HG03432 (cell line): Measurements from ENCODE around the gene PER1.
"Not testable (repeated sequence)": the region's sequence is repeated elsewhere in the genome, so short reads cannot be mapped to it uniquely, and the experiment has no call there.

ENCODE experiments used
- ATAC-seq: cut with Tn5 transposase; IDR thresholded peaks from one replicate; pipeline ENCODE4 v1.9.1; 2021; ENCODE audit warnings: mild to moderate bottlenecking, moderate library complexity; ENCODE audit not compliant: unreplicated experiment

PER1 gene

DNA sequence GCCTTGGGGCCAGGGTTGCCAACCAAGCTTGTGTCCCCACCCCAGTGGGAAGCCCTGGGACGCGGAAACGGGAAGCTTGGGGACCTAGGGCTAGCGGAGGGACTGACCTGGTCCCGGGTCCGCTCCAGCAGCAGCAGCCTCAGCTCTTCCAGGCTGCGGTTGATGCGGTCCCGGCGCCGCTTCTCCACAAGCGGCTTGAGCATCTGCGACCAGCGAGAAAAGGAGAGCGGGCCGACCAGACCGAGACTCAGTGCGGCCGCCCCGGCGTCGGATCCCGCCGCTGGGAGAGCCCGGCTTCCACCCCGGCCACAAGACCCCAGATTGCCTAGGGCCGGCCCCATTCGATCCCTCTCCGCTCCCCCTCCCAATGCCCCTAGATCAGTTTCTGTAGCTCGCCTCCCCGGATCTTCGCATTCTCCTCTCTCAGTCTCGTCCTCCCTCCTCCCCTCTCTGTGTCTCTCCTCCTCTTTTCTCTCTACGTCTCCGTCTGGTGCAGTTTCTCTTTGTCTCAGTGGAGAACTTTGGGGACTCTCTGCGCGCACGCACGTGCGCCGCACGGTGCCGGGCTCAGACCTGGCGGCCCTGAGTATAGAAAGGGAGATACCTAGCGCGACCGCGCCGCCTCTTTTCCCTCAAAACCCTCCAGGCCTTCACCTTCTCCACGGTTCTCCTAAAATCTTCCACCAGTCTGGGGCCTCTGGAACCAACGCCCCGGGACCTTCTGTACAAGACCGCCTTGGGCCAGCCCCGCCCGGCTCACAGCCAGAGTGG is 29.1 kb downstream of the PER1 start:
- ATAC-seq, result no peak

DNA sequence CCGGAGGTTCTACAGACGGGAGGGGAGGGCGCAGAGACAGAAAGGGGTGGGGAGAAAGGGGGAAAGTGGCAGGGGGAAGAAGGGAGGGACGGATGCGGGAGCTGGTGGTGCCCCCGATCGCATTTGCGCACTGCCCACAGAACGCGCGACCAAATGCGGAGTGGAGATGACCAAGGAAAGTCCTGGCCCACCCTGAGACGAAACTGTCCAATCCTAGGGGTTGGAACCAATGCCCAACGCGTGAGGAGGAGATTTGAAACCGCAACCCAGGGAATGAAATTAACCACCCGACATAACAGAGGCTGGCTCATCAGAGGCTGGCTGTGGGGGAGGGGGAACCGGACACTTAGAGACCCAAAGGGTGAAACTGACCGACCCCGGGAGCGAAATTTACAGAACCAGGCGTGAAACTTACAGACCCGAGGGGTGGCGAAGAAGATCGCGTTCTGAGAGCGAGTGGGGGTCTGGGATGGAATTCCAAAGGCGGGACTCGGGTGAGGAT is 29.7 kb downstream of the PER1 start:
- no peak for ATAC-seq

- peak; percentile 33 for ATAC-seq
Measured at GRCh38 chr17:8121681-8122421, 30.4 kb downstream of the PER1 start.

DNA sequence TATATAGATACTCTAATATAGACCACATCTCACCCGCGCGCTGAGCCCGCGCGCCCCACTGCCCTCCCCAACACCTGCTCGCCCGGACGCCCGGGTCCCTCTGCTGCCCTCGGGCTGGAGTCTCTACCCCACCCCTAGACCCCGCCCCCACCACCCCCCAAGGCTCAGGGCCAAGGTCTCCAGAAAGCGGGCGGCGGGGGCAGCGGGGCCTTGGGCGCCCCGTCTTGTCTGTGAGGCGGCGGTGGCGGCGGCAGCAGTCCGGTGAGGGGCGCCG is 30.9 kb downstream of the PER1 start:
- ATAC-seq, result no peak

- no peak for ATAC-seq
Measured at GRCh38 chr17:8120520-8121406, 31.4 kb downstream of the PER1 start.

DNA sequence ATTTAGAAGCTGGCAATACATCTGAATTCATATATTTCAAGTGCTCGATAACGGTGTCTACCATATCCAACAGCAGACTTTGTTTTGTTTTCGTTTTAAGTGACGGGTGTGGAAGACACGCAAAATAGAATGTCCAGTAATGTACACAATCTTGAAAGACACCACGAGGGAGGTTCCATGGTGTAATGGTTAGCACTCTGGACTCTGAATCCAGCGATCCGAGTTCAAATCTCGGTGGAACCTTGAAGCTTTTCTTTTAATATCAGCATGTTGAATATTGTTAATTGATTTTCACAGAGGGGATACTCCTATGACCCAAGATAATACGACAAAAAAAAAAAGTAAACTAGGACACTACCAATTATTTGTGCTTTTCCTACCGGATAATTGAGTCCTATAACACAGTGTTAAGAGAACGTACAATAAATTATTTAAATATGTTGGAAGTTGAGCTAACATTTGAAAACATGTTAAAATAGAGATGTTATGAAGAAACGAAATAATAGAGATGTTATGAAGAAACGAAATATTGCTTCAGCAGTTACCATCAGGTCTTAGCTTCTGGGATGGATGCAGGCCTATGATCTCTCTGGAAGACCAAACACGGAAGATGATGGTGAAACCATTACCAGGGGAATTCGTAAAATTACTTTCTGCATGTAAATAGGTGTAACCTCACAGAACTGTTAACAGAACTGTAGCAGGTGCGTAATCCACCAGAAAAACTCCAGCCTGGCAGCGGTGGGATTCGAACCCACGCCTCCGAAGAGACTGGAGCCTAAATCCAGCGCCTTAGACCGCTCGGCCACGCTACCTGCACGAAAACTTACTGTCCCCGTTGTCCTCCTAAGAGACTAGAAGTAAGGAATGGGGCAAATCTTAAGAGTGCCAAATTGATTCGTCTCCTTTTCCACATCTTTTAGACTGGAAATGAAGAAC is 32.4 kb downstream of the PER1 start:
- ATAC-seq, result peak; percentile 34

GRCh38 chr17:8118769-8119580 is 33.2 kb downstream of the PER1 start:
- peak; percentile 41 for ATAC-seq

- ATAC-seq, result no peak
Measured at GRCh38 chr17:8117980-8118768, 34.0 kb downstream of the PER1 start, which contains the start of gene ALOXE3. Gene ALOXE3, minus strand, starts transcription at chr17:8118514. Its CDS starts 524 bp downstream, at chr17:8117990.

DNA sequence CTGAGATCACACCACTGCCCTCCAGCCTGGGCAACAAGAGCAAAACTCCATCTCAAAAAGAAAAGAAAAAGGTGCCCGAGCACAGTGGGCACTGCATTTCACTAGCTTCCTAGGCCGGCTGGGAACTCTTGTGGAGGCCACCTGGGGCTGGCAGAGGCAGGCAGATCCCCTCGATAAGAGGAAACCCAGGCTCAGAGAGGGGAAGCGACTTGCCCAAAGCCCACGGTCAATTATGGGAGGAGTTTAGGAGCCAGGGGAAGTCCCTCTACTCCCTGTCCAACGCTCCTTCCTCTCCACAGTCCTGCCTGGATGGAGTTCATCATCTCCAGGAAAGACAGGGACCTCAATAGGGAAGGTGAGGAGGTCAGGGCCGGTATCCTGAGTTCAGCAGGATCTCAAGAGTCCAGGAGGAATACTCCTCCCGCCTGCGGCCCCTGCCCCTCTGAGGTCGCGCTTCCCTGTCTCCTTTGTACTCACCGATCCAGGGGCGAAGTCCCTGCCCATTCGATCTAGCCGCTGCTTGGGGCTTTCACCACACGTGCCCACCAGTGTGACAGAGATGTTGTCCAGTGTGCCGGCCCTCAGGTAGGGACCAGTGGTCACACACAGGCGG is 34.7 kb downstream of the PER1 start:
- ATAC-seq, result no peak

DNA sequence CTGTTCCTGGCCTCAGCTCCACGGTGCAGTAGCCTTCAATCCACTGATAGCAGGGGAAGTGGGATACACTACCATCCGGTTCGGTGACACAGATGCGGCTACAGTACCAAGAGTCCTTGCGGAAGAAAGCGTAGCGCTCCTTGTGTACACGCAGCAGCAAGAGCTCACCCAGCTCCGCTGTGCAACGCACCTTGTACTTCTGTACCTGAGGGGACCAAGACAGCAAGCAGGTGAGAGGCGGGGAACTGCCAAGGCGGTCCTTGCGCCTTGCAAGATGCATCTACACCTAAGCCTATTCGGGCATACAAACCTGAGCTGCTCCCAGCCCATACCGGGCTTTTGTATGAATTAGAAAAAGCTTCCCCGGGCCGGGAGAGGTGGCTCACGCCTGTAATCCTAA is 35.4 kb downstream of the PER1 start:
- ATAC-seq, result no peak

DNA sequence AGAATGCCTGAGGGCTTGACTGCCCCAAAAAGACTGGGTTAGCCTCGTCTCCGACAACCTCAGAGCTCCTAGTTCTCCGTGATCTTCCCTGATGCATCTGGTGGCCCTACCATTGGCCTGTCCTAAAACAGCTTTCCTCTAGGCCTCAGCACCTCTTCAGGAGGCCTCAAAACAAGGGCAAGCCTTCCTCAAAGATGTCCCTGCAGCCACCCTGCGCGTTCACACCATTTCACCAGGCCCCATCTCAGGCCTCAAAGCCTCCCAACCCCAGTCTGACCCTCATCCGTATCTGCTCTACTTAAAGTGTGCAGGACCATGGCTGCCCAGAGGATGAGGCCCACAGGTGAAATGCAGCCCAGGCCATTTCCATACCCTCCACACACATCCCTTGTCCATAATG is 41.3 kb downstream of the PER1 start:
- ATAC-seq, result no peak

DNA sequence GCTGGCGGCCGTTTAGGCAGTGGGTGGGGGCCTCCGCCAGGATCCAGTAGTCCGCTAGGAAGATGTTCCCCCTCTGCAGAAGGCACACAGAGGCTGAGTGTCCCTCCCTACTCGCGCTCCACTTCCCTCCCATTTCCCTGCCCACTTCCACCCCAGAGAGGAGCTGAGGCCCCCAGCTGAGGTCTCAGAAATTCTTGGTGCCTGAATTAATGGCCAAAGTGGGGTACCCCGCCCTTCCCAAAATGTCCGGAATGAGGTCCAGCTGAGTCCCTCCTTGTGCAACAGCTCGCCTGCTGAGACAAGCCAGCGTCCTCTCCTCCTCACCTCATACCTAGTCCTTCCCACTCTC is 41.8 kb downstream of the PER1 start:
- no peak for ATAC-seq

DNA sequence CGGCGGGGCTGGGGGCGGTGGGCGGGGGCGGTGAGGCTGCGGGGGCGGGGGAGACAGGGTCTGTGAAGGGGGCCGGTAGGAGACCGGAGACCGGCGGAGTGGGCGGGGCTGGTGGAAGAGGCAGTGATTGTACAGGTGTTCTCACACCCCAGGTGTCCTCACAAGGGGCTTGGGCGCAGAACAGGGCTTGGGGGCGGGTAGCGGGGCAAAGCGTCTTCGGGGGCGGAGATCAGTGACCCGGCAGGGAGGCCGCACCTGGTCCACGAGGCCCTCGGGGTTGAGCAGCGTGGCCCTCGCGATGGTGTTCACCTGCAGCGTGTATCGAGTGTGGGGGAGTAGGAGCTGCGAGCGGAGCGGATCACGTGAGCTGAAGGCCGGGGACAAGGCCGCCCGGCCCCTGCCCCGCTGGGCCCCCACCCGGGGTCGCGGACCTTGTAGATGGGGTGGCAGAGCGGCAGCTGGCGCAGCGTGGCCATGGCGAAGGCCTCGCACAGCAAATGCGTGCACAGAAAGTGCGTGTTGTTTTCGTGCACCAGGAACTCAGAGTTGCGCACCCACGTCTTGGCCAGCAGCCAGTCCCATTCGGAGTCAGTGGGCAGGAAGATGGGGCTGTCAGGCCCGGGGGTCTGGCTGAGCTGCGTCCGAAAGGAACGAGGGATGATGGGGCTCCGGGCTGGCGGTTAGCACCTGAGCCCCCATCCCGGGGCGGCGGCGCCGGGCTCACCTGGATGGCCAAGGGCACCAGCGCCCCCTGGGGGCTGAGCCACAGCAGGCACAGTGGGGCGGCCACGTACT is 42.3 kb downstream of the PER1 start:
- ATAC-seq, result no peak

DNA sequence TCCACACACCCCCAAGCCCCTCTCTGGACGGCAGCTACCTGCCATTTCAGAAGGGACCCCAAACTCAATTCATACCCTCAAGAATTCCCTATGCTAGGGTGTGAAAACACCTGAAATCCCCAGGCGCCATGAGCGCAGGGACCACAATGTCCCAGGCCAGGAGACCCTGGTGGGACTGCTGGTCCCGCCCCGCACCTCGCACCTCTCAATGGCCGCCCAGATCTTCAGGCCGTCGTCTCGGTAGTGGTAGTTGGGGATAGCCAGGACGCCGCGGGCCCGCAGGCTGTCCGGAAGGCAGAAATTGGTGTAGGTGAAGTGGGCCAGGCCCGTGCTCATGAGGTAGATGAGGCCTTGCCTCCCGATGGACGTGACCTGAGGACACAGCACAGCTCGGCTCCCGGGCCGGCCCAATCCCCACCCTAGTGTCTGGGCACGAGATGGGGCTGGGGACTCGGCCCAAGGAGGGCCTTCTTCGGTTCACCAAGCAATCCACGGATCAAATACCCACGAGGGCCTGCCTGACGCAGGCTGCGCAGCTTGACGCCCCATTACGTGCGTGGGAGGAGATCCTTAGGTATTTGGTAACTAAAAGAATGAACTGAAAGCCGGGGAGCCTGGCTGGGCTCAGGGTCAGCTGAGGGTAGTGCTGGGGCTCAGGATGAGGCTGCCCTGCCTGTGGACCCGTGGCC is 43.1 kb downstream of the PER1 start:
- no peak for ATAC-seq

- ATAC-seq, result not testable (repeated sequence)
Measured at GRCh38 chr17:8106980-8107379, 45.2 kb downstream of the PER1 start.

GRCh38 chr17:8105957-8106398 is 46.2 kb downstream of the PER1 start:
- ATAC-seq, result no peak

- no peak for ATAC-seq
Measured at GRCh38 chr17:8104911-8105310, 47.3 kb downstream of the PER1 start.
